ENCODE data around the gene C1GALT1C1L. TPM values are rescaled to one million over a fixed set of nuclear protein-coding genes. Genes with fewer than 3 reads are reported as not detected.

C1GALT1C1L gene
- total RNA-seq, 1 experiment from 2014 or later, result not detected

DNA sequence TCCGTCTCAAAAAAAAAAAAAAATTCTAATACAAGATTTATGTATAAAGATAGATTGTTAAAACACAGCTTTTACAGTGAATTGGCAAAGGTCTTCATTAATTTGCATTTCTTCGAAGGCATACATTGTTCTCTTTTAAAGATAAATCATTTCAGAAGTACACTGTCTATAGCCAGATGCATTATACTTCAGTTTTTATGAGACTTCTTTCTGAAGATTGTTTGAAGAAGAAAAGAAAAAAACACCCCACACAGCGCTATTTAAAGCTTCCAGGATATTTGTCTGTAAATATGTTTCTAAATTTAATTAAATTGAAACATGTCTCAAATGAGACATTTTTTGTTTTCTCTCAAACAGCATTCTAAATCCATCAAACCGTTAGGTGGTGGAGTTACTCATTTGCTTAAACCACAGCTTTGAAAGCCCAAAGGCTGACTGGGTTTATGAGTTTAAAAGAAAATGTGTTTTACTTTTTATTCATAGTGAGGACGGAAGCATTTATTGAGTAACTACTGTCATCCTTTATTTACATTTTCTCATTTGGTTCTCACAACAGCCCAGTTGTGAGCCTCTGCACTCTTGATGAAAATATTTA, 42.4 kb upstream of the C1GALT1C1L start:
- Histone ChIP-seq H3K23ac (ENCODE audit: insufficient read length, low read depth, low read length) (no peak overlapping the region), H3K14ac (ENCODE audit: insufficient read depth, low read length) (no peak overlapping the region), H2AK5ac (ENCODE audit: insufficient read length, low read length) (no peak overlapping the region), H3K18ac (ENCODE audit: insufficient read length, low read depth, low read length) (no peak overlapping the region), H2BK120ac (ENCODE audit: low read depth, low read length, poor library complexity, severe bottlenecking) (no peak overlapping the region), H3K27ac (ENCODE audit: insufficient read length, low read depth, low read length) (no peak overlapping the region), H2BK15ac (ENCODE audit: low read depth, low read length) (no peak overlapping the region), H2BK12ac (ENCODE audit: insufficient read length, low read depth, low read length) (no peak overlapping the region), H3K23me2 (ENCODE audit: insufficient read length, low read depth, low read length, poor library complexity, severe bottlenecking) (no peaks in the 10 kb centered on the region), H4K8ac (replicated peaks; ENCODE audit: insufficient read length, low read depth, low read length) (no peak overlapping the region), H3K27me3 (ENCODE audit: insufficient read depth, low read length) (no peaks in the 10 kb centered on the region), H3K4me1 (ENCODE audit: insufficient read depth, low read length) (peaks cover 6% of the 10 kb centered on the region), H3K9ac (ENCODE audit: extremely low read depth, insufficient read length, low read length) (no peak overlapping the region), H3K79me1 (ENCODE audit: insufficient read depth, low read depth, low read length, poor library complexity, severe bottlenecking) (no peaks in the 10 kb centered on the region), H3K4ac (ENCODE audit: low read depth, low read length) (no peak overlapping the region), H2BK20ac (ENCODE audit: low read depth, low read length, poor library complexity, severe bottlenecking) (no peak overlapping the region), H2BK5ac (ENCODE audit: insufficient read length, low read length) (no peak overlapping the region), H3T11ph (ENCODE audit: low read length) (no peak overlapping the region), H3K4me2 (ENCODE audit: insufficient read depth, insufficient read length, low read length) (no peak overlapping the region), H3K56ac (ENCODE audit: insufficient read length, low read depth, low read length) (no peak overlapping the region), H4K20me1 (ENCODE audit: control insufficient read depth, insufficient read depth, insufficient read length) (no peaks in the 10 kb centered on the region), H4K91ac (ENCODE audit: insufficient read length, low read depth, low read length) (no peak overlapping the region), H3K9me3 (ENCODE audit: control insufficient read depth, low read depth, low read length) (no peaks in the 10 kb centered on the region), H4K5ac (ENCODE audit: insufficient read length, low read depth, low read length) (no peak overlapping the region), H2AFZ (ENCODE audit: low read length) (no peak overlapping the region), H3K79me2 (ENCODE audit: insufficient read depth, low read length) (no peaks in the 10 kb centered on the region; the same call in 1 of the 2 replicates)
- H3K27me3 Mint-ChIP-seq (ENCODE audit: low read depth), result no peaks in the 10 kb centered on the region
- no peak overlapping the region for H3K4me3 Mint-ChIP-seq
- H3K36me3 Mint-ChIP-seq (ENCODE audit: insufficient read depth in 1 of 3, low read depth in 3 of 3), result 0 out of 7 replicates have a peak, but pooled peaks cover 0 to 3% (median 2%) of the 10 kb centered on the region in 3 experiments
- TF ChIP-seq CTCF (conservative IDR thresholded peaks at IDR 0.05), result no peak
- WGBS (ENCODE audit: extremely low coverage, insufficient read length, low lambda C conversion rate), result no CpG with 5 or more reads among the region's 5 CpGs
- DNase-seq, result no peak
- H3K4me1 Mint-ChIP-seq, result peaks cover 16 to 18% of the 10 kb centered on the region in 2 experiments
- H3K9me3 Mint-ChIP-seq, result no peaks in the 10 kb centered on the region
- H3K27ac Mint-ChIP-seq, result no peak overlapping the region
